OCI-LY1 (cell line): ENCODE data around the gene ALOX15B.

Source experiments
- H2AFZ ChIP-seq: fragments of 200-600 bp; sonication (generic), shearing (Covaris generic); 2 replicates; pipeline ENCODE4 v1.6.0; 2014; ENCODE audit warnings: antibody characterized with exemption, mild to moderate bottlenecking, low read length
- H3F3A ChIP-seq: fragments of 200-600 bp; sonication (generic), shearing (Covaris generic); 2 replicates; pipeline ENCODE4 v1.6.0; 2014; ENCODE audit warnings: mild to moderate bottlenecking, antibody characterized with exemption, low read length, moderate library complexity; ENCODE audit not compliant: insufficient read depth
- H3K27ac ChIP-seq: fragments of 200-600 bp; sonication (generic); 2 replicates; pipeline ENCODE4 v1.5.1; 2014; ENCODE audit warnings: low read length, mixed run types, mild to moderate bottlenecking, low read depth; ENCODE audit not compliant: poor library complexity, severe bottlenecking
- H3K27me3 ChIP-seq: fragments of 200-600 bp; sonication (generic); 2 replicates; pipeline ENCODE4 v1.6.0; 2014; ENCODE audit warnings: antibody characterized with exemption, mild to moderate bottlenecking, low read length, moderate library complexity; ENCODE audit not compliant: insufficient read depth
- H3K36me3 ChIP-seq: fragments of 200-600 bp; sonication (generic); 2 replicates; pipeline ENCODE4 v1.6.1; 2014; ENCODE audit warnings: mild to moderate bottlenecking, antibody characterized with exemption, low read length, moderate library complexity, mixed read lengths; ENCODE audit not compliant: insufficient read depth
- H3K4me1 ChIP-seq: fragments of 200-600 bp; sonication (generic); 2 replicates; pipeline ENCODE4 v1.5.1; 2014; ENCODE audit warnings: mild to moderate bottlenecking, low read length, moderate library complexity; ENCODE audit not compliant: insufficient read depth, severe bottlenecking
- H3K4me2 ChIP-seq: fragments of 200-600 bp; sonication (generic), shearing (Covaris generic); 2 replicates; pipeline ENCODE4 v1.6.1; 2014; ENCODE audit warnings: low read length
- H3K4me3 ChIP-seq: fragments of 200-600 bp; sonication (generic); 2 replicates; pipeline ENCODE4 v1.5.1; 2014; ENCODE audit warnings: low read length, low read depth, mild to moderate bottlenecking, mixed read lengths; ENCODE audit not compliant: poor library complexity, severe bottlenecking
- H3K79me2 ChIP-seq: fragments of 200-600 bp; shearing (Covaris generic); 2 replicates; pipeline ENCODE4 v1.6.1; 2016; ENCODE audit warnings: mixed run types, low read length, mixed read lengths; ENCODE audit not compliant: insufficient read depth
- H3K9ac ChIP-seq: fragments of 200-600 bp; sonication (generic), shearing (Covaris generic); 2 replicates; pipeline ENCODE4 v1.6.1; 2014; ENCODE audit warnings: mild to moderate bottlenecking, low read length, mixed read lengths
- H3K9me2 ChIP-seq: fragments of 200-600 bp; sonication (generic), shearing (Covaris generic); 2 replicates; pipeline ENCODE4 v1.6.1; 2014; ENCODE audit warnings: low read depth, mild to moderate bottlenecking, low read length, mixed read lengths
- H3K9me3 ChIP-seq: fragments of 200-600 bp; shearing (Covaris generic); 2 replicates; pipeline ENCODE4 v1.6.1; 2014; ENCODE audit warnings: low read length, mixed read lengths
- H4K20me1 ChIP-seq: fragments of 200-600 bp; sonication (generic), shearing (Covaris generic); 2 replicates; pipeline ENCODE4 v1.6.0; 2016; ENCODE audit warnings: mild to moderate bottlenecking, low read length; ENCODE audit not compliant: insufficient read depth
- EZH2 ChIP-seq: fragments of 200-600 bp; sonication (generic), shearing (Covaris generic); IDR thresholded peaks from 2 replicates; pipeline ENCODE4 v1.8.0; 2017; ENCODE audit warnings: borderline replicate concordance, mixed run types, mild to moderate bottlenecking, antibody characterized with exemption, low read length, moderate library complexity, mixed read lengths
- TF ChIP-seq, protein P1 (sequence below): fragments of 200-600 bp; sonication (generic), shearing (Covaris generic); IDR thresholded peaks from 2 replicates; pipeline ENCODE4 v1.5.1; 2017; ENCODE audit warnings: mild to moderate bottlenecking, antibody characterized with exemption, low read length, moderate library complexity, mixed read lengths

Gene ALOX15B

DNA sequence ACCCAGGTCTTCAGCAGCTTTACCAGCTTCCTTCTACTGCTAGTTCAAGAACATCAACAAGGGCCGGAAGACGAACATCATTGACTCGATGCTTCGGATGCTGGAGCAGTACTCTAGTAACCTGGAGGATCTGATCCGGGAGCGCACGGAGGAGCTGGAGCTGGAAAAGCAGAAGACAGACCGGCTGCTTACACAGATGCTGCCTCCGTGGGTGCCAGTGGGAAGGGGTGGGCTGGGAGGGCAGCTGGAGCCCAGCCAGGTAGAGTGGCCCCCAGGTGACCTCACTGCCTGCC, 24.4 kb upstream of the ALOX15B start:
- Histone ChIP-seq H3K27ac (no peak overlapping the region), H3K9me2 (no peaks in the 10 kb centered on the region), H3K9ac (no peak overlapping the region), H3K36me3 (no peaks in the 10 kb centered on the region), H3K27me3 (peaks cover 5% of the 10 kb centered on the region; the same call in 1 of the 2 replicates), H3K4me1 (peaks cover 8% of the 10 kb centered on the region), H3K4me2 (no peak overlapping the region), H4K20me1 (no peaks in the 10 kb centered on the region), H3K79me2 (no peaks in the 10 kb centered on the region), H3F3A (no peaks in the 10 kb centered on the region), H3K4me3 (no peak overlapping the region), H2AFZ (no peak overlapping the region), H3K9me3 (no peaks in the 10 kb centered on the region)
- TF ChIP-seq EZH2 = no peak
- TF ChIP-seq, protein P1, sequence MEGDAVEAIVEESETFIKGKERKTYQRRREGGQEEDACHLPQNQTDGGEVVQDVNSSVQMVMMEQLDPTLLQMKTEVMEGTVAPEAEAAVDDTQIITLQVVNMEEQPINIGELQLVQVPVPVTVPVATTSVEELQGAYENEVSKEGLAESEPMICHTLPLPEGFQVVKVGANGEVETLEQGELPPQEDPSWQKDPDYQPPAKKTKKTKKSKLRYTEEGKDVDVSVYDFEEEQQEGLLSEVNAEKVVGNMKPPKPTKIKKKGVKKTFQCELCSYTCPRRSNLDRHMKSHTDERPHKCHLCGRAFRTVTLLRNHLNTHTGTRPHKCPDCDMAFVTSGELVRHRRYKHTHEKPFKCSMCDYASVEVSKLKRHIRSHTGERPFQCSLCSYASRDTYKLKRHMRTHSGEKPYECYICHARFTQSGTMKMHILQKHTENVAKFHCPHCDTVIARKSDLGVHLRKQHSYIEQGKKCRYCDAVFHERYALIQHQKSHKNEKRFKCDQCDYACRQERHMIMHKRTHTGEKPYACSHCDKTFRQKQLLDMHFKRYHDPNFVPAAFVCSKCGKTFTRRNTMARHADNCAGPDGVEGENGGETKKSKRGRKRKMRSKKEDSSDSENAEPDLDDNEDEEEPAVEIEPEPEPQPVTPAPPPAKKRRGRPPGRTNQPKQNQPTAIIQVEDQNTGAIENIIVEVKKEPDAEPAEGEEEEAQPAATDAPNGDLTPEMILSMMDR = no peak

DNA sequence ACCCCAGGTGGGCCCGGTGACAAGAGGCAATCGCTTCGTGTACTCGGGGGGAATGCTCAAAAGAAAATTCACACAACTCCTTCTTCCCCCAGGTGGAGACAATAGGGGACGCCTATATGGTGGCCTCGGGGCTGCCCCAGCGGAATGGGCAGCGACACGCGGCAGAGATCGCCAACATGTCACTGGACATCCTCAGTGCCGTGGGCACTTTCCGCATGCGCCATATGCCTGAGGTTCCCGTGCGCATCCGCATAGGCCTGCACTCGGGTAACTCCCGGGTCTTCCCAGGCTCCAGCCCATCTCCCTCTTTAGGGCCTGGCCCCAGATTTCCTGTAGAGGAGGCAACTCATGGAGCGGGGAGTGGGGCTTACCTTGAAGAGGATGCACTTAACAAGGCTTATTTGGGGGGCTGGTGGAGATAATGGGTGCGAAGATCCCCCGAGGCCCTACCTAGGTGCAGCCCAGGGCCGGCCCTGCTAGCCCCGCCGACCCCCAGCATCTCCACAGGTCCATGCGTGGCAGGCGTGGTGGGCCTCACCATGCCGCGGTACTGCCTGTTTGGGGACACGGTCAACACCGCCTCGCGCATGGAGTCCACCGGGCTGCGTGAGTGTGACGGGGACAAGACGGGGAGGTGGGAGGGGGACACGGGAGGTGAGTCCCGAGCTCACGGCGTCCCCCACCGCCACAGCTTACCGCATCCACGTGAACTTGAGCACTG, 23.5 kb upstream of the ALOX15B start:
- Histone ChIP-seq H3K4me2 (peak overlapping the region; percentile 66; the same call in 1 of the 2 replicates), H3K9me2 (no peaks in the 10 kb centered on the region), H3K4me1 (peaks cover 8% of the 10 kb centered on the region), H3K4me3 (no peak overlapping the region), H3K36me3 (no peaks in the 10 kb centered on the region), H4K20me1 (no peaks in the 10 kb centered on the region), H3K9ac (no peak overlapping the region), H3K27ac (no peak overlapping the region), H2AFZ (no peak overlapping the region), H3K9me3 (no peaks in the 10 kb centered on the region), H3F3A (no peaks in the 10 kb centered on the region), H3K79me2 (no peaks in the 10 kb centered on the region), H3K27me3 (peaks cover 7% of the 10 kb centered on the region)
- TF ChIP-seq, protein P1 = no peak
- TF ChIP-seq EZH2 = no peak

DNA sequence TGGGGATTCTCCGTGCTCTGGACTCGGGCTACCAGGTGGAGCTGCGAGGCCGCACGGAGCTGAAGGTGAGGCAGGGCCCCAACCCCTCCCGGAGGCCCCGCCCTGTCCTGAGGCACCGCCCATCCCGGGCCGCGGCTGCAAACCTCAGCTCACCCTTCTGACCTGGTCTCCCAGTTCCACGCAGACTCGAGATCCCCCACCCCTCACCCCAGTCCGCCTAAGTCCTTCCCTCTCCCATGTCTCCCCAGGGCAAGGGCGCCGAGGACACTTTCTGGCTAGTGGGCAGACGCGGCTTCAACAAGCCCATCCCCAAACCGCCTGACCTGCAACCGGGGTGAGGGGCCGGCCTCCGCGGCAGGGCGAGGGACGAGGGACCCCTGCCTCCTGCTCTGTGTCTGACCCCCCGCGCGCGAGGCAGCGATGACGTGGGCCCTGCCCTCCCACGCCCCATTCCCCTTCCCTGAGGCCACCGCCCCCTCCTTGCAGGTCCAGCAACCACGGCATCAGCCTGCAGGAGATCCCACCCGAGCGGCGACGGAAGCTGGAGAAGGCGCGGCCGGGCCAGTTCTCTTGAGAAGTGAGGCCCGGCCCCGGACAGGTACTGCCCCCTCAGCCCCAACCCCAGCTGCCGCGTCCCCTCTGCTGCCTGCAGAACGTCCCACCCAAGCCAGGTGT, 22.8 kb upstream of the ALOX15B start:
- peak overlapping the region; percentile 32; the same call in 1 of the 2 replicates for H3K9ac ChIP-seq
- H3K27me3 ChIP-seq = peaks cover 12% of the 10 kb centered on the region
- no peak overlapping the region for H3K27ac ChIP-seq
- H3K9me2 ChIP-seq = no peaks in the 10 kb centered on the region
- no peaks in the 10 kb centered on the region for H3K36me3 ChIP-seq
- no peak overlapping the region for H2AFZ ChIP-seq
- H3K9me3 ChIP-seq = no peaks in the 10 kb centered on the region
- H3K4me1 ChIP-seq = peaks cover 8% of the 10 kb centered on the region
- no peaks in the 10 kb centered on the region for H4K20me1 ChIP-seq
- peak overlapping the region; percentile 66 for H3K4me2 ChIP-seq
- no peaks in the 10 kb centered on the region for H3F3A ChIP-seq
- H3K79me2 ChIP-seq = no peaks in the 10 kb centered on the region
- H3K4me3 ChIP-seq = peak overlapping the region; percentile 52
- TF ChIP-seq EZH2 = no peak
- TF ChIP-seq, protein P1 = no peak
